ENCODE measurements around the gene PALM. TPM values are rescaled to one million over a fixed set of nuclear protein-coding genes. Genes with fewer than 3 reads are reported as not detected.
"Not testable (repeated sequence)": the region's sequence is repeated elsewhere in the genome, so short reads cannot be mapped to it uniquely, and the experiment has no call there.

The PALM gene
- total RNA-seq, 3 donors from 2014 or later = 0.26 to 0.61 (median 0.27) TPM

DNA sequence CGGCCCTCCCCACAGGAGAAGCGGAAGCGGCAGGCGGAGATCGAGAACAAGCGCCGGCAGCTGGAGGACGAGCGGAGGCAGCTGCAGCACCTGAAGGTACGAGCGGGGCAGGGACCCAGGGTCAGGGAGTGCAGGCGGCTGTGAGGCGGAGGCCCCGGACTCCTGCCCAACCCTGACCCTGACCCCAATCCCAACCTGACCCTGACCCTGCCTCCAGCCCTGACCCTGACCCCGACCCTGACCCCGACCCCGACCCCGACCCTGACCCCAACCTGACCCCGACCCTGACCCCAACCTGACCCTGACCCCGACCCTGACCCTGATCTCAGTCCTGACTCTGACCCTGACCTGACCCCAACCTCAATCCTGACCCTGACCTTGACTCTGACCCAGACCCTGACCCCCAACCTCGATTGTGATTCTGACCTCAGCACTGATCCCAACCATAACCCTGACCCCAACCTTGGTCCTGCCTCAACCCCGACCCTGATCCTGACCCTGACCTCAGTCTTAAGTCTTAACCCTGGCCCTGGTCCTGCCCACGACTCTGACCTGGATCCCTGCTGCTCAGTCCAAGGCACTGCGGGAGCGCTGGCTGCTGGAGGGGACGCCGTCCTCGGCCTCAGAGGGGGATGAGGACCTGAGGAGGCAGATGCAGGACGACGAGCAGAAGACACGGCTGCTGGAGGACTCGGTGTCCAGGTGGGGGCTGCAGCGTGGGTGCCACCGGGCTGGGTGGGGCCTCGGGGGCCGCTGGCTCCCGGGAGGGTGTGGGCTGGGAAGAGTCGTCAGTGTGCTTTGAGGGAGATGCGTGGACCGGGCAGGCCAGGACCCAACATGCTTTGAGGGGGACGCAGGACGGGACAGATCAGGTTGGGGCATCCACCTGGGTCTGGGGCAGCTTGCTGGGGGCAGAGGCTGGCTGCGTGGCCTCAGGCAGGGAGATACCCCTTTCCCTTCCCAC is 18.5 kb downstream of the PALM start:
- H3K27me3 Mint-ChIP-seq (ENCODE audit: low read depth) = peaks cover 3% of the 10 kb centered on the region
- H3K4me3 Mint-ChIP-seq = no peak overlapping the region
- DNase-seq = no peak
- no peak for ATAC-seq
- no peaks in the 10 kb centered on the region for H3K4me1 Mint-ChIP-seq (ENCODE audit: low read depth)
- no peaks in the 10 kb centered on the region for H3K36me3 Mint-ChIP-seq (ENCODE audit: insufficient read depth)
- no peaks in the 10 kb centered on the region for H3K9me3 Mint-ChIP-seq

DNA sequence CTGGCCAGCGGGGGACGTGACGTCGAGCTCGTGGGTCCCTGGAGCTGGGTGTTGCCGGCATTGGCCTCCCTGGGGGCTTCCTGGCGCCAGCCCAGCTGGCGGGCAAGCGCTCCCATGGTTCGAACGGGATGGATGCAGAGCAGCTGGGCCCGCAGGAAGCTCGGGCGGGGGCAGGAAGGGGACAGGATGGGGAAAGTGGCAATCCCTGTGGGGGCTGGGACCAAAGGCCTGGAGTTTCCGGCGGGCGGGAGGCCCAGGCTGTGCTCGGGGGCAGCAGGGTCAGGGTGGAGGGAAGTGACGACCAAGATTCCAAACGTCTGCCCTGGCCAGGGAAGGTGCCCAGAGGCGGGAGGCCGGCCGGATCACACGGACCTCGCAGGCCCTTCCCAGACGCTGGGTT is 19.3 kb downstream of the PALM start:
- Mint-ChIP-seq H3K36me3 (ENCODE audit: insufficient read depth) (no peaks in the 10 kb centered on the region), H3K27me3 (ENCODE audit: low read depth) (no peaks in the 10 kb centered on the region), H3K9me3 (no peaks in the 10 kb centered on the region), H3K4me3 (no peak overlapping the region), H3K4me1 (ENCODE audit: low read depth) (peaks cover 2% of the 10 kb centered on the region)
- ATAC-seq (no peak), DNase-seq (no peak)

DNA sequence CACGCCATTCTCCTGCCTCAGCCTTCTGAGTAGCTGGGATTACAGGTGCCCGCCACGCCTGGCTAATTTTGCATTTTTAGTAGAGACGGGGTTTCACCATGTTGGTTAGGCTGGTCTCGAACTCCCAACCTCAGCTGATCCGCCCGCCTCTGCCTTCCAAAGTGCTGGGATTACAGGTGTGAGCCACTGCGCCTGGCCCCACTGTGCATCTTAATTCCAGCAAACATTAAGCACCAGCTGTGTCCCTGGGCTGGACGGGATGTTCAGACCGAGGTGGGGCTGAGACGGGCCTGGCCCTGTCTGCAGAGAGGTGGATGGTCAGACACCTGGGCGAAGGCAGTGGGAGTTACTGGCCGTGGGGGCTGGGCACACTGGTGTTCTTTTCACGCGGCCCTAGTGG is 20.8 kb downstream of the PALM start:
- not testable (repeated sequence) for H3K4me3 Mint-ChIP-seq; H3K9me3 Mint-ChIP-seq; ATAC-seq; H3K36me3 Mint-ChIP-seq (ENCODE audit: insufficient read depth); H3K27me3 Mint-ChIP-seq (ENCODE audit: low read depth); H3K4me1 Mint-ChIP-seq (ENCODE audit: low read depth); DNase-seq

DNA sequence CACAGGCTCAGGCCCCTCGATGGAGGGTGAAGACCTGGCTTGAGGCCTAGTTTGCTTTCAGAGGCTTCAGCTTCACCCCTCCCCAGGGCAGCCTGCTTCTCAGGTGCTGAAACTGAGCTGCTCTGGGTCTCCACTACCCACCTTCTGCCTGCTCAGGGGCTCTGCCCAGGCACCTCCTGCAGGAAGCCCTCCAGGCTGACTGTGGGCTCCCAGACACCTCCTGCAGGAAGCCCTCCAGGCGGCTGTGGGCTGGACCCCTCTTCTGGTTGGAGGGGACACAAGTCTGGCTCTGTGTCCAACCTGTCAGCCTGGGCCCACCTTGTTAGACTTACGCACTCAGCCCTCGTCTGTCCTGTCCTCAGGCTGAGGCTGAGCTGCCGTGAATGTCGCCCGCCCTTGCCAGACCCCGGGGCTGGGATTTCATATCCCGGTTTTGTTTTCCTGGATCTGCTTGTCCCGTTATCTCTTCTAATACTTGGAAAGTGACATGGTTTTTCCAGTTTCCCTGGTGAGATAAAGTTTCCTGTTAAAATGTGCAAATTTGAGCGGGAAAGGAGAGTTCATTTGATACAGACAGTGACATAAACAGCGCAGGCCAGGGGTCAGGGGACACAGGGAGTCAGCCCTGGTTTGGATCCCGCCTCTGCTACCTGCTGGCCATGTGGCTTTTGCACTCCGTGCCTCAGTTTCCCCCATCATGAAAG is 21.4 kb downstream of the PALM start:
- DNase-seq (no peak), ATAC-seq (no peak)
- peaks cover 8% of the 10 kb centered on the region for H3K4me1 Mint-ChIP-seq (ENCODE audit: low read depth)
- no peak overlapping the region for H3K4me3 Mint-ChIP-seq
- H3K27me3 Mint-ChIP-seq (ENCODE audit: low read depth) = no peaks in the 10 kb centered on the region
- no peaks in the 10 kb centered on the region for H3K9me3 Mint-ChIP-seq
- H3K36me3 Mint-ChIP-seq (ENCODE audit: insufficient read depth) = no peaks in the 10 kb centered on the region

DNA sequence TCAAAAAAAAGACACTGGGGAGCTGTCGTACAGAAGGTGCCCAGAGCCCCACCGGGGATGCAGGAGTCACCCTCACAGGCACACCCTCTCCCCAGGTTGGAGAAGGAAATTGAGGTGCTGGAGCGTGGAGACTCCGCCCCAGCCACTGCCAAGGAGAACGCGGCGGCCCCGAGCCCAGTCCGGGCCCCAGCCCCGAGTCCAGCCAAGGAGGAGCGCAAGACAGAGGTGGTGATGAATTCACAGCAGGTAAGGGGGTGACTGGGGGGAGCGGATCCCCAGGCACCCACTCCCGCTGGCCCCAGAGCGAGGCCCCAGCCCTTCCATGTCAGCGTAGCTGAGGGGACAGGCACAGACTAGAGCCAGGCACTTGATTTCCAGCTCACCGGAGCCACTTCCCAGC is 22.3 kb downstream of the PALM start:
- Mint-ChIP-seq H3K36me3 (ENCODE audit: insufficient read depth) (no peaks in the 10 kb centered on the region), H3K4me1 (ENCODE audit: low read depth) (peaks cover 8% of the 10 kb centered on the region)

DNA sequence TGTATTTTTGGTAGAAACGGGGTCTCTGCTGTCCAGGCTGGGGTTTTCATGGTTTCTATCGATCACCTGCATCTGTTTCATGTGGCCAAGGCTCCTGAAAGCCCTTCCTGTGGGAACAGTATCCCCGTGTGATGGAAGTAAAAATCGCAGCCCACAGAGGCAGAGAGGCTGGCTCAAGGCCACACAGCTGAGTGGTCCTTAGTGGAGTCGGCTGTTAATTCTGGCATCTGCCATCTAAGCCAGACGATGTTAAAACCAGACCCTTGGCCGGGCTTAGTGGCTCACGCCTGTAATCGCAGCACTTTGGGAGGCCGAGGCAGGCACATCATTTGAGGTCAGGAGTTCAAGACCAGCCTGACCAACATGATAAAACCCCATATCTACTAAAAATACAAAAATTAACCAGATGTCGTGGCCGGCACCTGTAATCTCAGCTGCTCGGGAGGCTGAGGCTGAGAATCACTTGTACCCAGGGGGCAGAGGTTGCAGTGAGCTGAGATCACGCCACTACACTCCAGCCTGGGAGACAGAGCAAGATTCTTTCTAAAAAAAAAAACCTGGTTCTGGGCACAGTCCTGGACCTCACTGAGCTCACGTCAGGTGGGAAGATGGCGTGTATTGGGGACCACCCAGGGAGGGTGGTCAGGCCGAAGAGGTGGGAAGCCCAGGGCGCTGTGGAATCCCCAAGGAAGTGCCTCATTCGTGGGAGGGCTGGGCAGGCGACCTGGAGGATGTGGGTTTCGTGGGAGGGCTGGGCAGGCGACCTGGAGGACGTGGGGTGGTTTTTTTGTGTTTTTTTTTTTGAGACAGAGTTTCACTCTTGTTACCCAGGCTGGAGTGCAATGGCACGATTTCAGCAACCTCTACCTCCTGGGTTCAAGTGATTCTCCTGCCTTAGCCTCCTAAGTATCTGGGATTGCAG is 23.7 kb downstream of the PALM start:
- Mint-ChIP-seq H3K36me3 (ENCODE audit: insufficient read depth) (no peaks in the 10 kb centered on the region), H3K27me3 (ENCODE audit: low read depth) (peaks cover 2% of the 10 kb centered on the region), H3K4me3 (no peak overlapping the region), H3K4me1 (ENCODE audit: low read depth) (peaks cover 8% of the 10 kb centered on the region), H3K9me3 (no peaks in the 10 kb centered on the region)
- no peak for DNase-seq
- ATAC-seq = no peak

More for the DNA sequence above, 22.3 kb downstream of the PALM start:
- ATAC-seq = no peak
- H3K27me3 Mint-ChIP-seq (ENCODE audit: low read depth) = no peaks in the 10 kb centered on the region
- DNase-seq = no peak
- H3K9me3 Mint-ChIP-seq = no peaks in the 10 kb centered on the region
- H3K4me3 Mint-ChIP-seq = no peak overlapping the region

DNA sequence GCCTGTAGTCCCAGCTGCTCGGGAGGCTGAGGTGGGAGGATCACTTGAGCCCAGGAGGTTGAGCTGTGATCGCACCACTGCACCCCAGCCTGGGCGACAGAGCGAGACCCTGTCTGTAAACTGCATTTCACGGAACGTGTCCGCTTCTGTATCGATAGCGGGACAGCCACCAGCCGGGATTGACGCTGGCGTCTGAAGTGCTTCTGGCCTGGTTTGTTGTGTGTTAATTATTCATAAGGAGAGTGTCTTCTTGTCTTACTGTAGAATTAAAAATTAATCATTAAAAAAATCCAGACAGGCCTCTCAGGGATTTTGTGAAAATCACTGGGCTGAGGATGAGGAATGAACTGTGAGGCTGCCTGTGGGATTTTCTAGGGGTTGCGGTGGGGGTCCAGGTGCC is 26.0 kb downstream of the PALM start:
- H3K4me3 Mint-ChIP-seq = no peak overlapping the region
- DNase-seq (no peak), ATAC-seq (no peak)
- H3K36me3 Mint-ChIP-seq (ENCODE audit: insufficient read depth) = no peaks in the 10 kb centered on the region
- H3K9me3 Mint-ChIP-seq = no peaks in the 10 kb centered on the region
- H3K4me1 Mint-ChIP-seq (ENCODE audit: low read depth) = peaks cover 8% of the 10 kb centered on the region
- peaks cover 2% of the 10 kb centered on the region for H3K27me3 Mint-ChIP-seq (ENCODE audit: low read depth)

DNA sequence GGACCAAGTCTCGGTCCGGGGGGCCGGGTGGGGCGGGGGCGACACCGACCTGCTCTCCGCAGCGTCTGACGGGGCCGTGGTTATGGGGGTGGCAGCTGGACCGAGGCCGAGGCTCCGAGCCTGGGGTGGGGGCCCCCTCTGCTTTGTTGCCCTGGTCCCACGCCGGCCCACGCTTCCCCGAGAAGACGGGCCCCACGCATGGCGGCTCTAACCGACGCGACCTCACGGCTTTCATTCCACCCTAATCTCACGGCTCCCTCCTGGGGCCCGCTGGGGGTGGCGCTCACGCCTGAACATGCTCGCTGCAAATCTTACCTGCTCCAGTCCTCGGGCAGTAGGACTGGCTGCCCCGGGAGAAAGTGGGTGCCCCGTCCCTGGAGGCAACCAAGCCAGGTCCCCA is 27.4 kb downstream of the PALM start:
- no peaks in the 10 kb centered on the region for H3K36me3 Mint-ChIP-seq (ENCODE audit: insufficient read depth)
- peaks cover 8% of the 10 kb centered on the region for H3K4me1 Mint-ChIP-seq (ENCODE audit: low read depth)
- DNase-seq (no peak), ATAC-seq (no peak)
- no peaks in the 10 kb centered on the region for H3K9me3 Mint-ChIP-seq
- no peak overlapping the region for H3K4me3 Mint-ChIP-seq
- H3K27me3 Mint-ChIP-seq (ENCODE audit: low read depth) = peaks cover 2% of the 10 kb centered on the region

DNA sequence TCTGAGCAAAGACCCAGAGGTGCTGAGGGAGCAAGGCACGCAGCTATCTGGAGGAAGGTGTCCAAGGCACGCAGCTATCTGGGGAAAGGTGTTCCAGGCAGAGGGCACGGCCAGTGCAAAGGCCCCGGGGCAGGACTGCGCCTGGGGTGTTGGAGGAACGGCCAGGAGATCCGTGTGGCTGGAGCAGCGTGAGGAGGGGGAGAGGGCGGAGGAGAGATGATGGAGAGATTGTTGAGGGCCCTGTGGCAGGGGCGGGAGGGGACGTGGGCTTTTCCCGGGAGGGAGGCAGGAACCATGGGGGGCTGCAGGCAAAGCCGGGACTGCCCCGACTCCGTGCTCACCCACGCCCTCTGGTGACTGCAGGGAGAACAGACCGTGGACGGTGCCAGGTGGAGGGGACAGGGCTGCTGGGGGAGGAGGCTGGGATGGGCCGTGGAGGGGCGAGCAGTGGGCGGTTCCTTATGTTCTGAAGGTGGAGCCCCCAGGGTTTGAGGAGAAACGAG is 28.9 kb downstream of the PALM start:
- Mint-ChIP-seq H3K36me3 (ENCODE audit: insufficient read depth) (no peaks in the 10 kb centered on the region), H3K9me3 (no peaks in the 10 kb centered on the region), H3K4me3 (no peak overlapping the region), H3K27me3 (ENCODE audit: low read depth) (peaks cover 2% of the 10 kb centered on the region), H3K4me1 (ENCODE audit: low read depth) (peaks cover 7% of the 10 kb centered on the region)
- peak; percentile 57 for DNase-seq
- ATAC-seq = peak; percentile 77 to 84

DNA sequence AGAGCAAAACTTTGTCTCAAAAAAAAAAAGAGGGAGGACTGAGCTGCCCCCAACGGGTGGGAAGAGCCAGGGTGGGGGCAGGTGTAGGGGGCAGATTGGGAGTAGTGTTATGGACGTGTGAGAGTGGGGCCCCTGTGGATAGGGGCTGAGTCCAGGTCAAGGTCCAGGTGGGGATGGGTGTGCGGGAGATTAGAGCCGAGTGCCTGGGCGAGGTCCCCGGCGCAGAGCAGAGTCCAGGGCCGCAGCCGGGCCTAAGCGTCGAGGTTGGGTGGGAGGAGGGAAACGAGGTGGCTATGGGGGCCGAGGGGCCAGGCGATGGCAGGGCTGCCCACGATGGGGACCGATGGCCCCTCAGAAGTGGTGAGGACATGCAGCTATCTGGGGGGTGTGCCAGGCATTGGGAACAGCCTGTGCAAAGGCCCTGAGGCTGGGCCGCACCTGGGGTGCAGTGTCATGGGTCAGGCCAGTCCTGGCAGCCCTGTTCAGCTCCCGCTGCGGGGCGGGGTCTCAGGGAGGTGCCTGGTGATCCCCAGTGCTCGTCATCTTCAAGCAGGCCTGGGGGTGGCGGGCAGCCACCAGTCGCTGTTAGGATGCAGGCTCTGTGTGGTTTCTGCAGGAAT is 29.9 kb downstream of the PALM start:
- H3K36me3 Mint-ChIP-seq (ENCODE audit: insufficient read depth) = no peaks in the 10 kb centered on the region
- ATAC-seq = no peak
- H3K4me1 Mint-ChIP-seq (ENCODE audit: low read depth) = peaks cover 5% of the 10 kb centered on the region
- no peak overlapping the region for H3K4me3 Mint-ChIP-seq
- peaks cover 2% of the 10 kb centered on the region for H3K27me3 Mint-ChIP-seq (ENCODE audit: low read depth)
- H3K9me3 Mint-ChIP-seq = peaks cover under 1% of the 10 kb centered on the region
- DNase-seq = no peak

DNA sequence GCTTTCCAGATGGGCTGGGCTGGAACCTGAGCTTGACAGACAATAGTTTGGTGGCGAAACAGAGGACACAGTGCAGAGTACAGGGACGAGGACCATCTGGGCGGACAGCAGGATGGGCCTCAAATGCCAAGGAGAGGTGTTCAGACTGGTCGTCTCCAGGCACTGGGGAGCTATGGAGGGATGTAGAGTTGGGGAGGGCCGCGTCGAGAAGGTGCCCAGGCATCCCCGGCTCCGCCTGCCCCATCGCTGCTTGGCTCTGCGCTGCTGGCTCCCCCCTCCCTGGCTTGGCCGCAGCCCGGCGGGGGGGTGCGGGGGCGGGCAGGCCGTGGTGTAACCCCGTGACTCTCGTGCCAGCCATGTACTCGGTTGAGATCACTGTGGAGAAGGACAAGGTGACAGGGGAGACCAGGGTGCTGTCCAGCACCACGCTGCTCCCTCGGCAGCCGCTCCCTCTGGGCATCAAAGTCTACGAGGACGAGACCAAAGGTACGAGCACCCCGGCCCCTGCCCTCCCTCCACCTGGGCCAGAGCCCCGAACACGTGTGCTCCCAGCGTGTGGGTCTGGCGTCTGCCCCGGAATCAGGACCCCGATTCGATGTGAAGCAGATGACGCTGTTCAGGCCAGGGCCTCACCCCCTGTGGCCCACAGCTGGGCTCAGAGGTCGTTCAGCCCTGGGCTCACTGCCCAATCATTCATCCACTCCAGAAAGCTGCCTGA is 31.4 kb downstream of the PALM start:
- ATAC-seq (no peak), DNase-seq (no peak)
- Mint-ChIP-seq H3K36me3 (ENCODE audit: insufficient read depth) (no peaks in the 10 kb centered on the region), H3K27me3 (ENCODE audit: low read depth) (peaks cover 2% of the 10 kb centered on the region), H3K4me3 (no peak overlapping the region), H3K9me3 (peaks cover 4% of the 10 kb centered on the region), H3K4me1 (ENCODE audit: low read depth) (no peaks in the 10 kb centered on the region)

DNA sequence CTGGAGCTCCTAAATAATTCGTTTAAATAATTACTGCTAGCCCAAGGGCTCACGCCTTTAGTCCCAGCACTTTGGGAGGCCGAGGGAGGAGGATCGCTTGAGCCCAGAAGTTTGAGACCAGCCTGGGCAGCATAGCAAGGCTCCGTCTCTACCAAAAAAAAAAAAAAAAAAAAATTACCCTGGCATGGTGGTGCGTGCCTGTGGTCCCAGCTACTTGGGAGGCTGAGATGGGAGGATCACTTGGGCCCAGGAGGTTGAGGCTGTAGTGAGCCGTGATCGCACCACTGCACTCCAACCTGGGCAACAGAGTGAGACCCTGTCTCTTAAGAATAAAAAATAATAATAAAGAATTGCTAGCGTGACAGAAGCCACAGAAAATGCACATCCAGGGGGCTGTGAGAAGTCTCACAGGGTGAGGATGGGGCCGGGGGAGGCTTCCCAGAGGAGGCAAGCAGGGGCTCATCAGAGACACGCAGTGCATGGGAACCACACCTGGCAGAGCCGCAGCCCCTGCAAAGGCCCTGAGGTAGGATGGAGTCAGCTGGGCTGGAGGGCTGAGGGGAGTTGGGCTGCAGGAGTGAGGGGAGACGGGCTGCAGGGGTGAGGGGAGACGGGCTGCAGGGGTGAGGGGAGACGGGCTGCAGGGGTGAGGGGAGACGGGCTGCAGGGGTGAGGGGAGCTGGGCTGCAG is 32.2 kb downstream of the PALM start:
- not testable (repeated sequence) for H3K9me3 Mint-ChIP-seq; H3K27me3 Mint-ChIP-seq (ENCODE audit: low read depth); H3K4me3 Mint-ChIP-seq; H3K4me1 Mint-ChIP-seq (ENCODE audit: low read depth); ATAC-seq; DNase-seq; H3K36me3 Mint-ChIP-seq (ENCODE audit: insufficient read depth)
